T-helper 2 cell treated with Interferon-gamma antibody and Interleukin-4, amounts not matched to agents 5 μg/mL and 100 μg/mL, for 36 hours (primary cell): ENCODE results near the gene MYL7.

ENCODE experiments used
- DNase-seq: peaks from one replicate; pipeline ENCODE4 v3.0.0; 2021; ENCODE audit warnings: low spot score
- H3K27ac Mint-ChIP-seq: one replicate; pipeline ENCODE4 v1.8.0; 2021; ENCODE audit warnings: mild to moderate bottlenecking, mixed read lengths
- H3K27me3 Mint-ChIP-seq: one replicate; pipeline ENCODE4 v1.8.0; 2021; ENCODE audit warnings: low read depth, mixed read lengths
- H3K36me3 Mint-ChIP-seq: one replicate; pipeline ENCODE4 v1.8.0; 2021; ENCODE audit warnings: low read depth, mixed read lengths
- H3K4me1 Mint-ChIP-seq: one replicate; pipeline ENCODE4 v1.8.0; 2021; ENCODE audit warnings: low read depth, mixed read lengths
- H3K4me3 Mint-ChIP-seq: one replicate; pipeline ENCODE4 v1.8.0; 2022; ENCODE audit warnings: mild to moderate bottlenecking, moderate library complexity, mixed read lengths
- H3K9me3 Mint-ChIP-seq: one replicate; pipeline ENCODE4 v1.8.0; 2021; ENCODE audit warnings: mixed read lengths

The MYL7 gene

DNA sequence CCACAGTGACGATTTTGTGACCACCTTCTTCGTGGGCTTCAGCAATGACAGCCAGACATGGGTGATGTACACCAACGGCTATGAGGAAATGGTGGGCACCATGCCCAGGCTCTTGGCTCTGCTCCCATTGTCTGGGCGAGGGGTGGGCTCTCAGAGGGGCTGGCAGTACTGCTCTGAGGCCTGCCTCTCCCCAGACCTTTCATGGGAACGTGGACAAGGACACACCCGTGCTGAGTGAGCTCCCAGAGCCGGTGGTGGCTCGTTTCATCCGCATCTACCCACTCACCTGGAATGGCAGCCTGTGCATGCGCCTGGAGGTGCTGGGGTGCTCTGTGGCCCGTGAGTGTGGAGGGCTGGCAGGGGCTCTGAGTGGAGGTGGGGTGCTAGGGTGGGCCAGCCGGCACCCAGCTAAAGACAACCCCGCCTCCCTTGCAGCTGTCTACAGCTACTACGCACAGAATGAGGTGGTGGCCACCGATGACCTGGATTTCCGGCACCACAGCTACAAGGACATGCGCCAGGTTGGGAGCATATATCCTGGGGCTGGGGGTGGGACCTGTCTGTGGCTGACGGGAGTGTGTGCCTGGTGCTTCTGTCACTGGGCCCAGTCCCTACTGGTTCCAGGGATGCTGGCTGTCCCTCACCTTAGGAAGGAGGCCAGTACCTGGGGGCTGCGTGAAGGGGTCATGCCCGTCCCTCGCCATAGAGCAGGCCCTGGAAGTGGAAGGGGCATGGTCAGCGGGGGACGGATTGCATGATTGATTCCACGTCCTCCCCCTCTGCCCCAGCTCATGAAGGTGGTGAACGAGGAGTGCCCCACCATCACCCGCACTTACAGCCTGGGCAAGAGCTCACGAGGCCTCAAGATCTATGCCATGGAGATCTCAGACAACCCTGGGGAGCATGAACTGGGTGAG is 30.2 kb downstream of the MYL7 start:
- Mint-ChIP-seq H3K9me3 (no peaks in the 10 kb centered on the region), H3K36me3 (peaks cover 11% of the 10 kb centered on the region), H3K27me3 (no peaks in the 10 kb centered on the region), H3K27ac (no peak overlapping the region), H3K4me3 (no peak overlapping the region), H3K4me1 (peaks cover 2% of the 10 kb centered on the region)
- no peak for DNase-seq

DNA sequence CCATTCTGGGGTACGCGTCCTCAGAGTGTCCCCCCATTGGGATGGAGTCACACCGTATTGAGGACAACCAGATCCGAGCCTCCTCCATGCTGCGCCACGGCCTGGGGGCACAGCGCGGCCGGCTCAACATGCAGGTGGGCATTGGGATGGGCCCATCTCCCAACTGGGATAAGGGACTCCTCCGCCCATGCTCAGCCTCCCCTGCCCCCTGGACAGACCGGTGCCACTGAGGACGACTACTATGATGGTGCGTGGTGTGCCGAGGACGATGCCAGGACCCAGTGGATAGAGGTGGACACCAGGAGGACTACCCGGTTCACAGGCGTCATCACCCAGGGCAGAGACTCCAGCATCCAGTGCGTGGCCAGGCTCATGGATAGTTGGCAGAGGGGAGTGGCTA is 31.1 kb downstream of the MYL7 start:
- H3K4me3 Mint-ChIP-seq, result no peak overlapping the region
- peaks cover 6% of the 10 kb centered on the region for H3K27me3 Mint-ChIP-seq
- no peaks in the 10 kb centered on the region for H3K9me3 Mint-ChIP-seq
- peaks cover 9% of the 10 kb centered on the region for H3K36me3 Mint-ChIP-seq
- H3K4me1 Mint-ChIP-seq, result peaks cover 11% of the 10 kb centered on the region
- no peak for DNase-seq
- H3K27ac Mint-ChIP-seq, result no peak overlapping the region

DNA sequence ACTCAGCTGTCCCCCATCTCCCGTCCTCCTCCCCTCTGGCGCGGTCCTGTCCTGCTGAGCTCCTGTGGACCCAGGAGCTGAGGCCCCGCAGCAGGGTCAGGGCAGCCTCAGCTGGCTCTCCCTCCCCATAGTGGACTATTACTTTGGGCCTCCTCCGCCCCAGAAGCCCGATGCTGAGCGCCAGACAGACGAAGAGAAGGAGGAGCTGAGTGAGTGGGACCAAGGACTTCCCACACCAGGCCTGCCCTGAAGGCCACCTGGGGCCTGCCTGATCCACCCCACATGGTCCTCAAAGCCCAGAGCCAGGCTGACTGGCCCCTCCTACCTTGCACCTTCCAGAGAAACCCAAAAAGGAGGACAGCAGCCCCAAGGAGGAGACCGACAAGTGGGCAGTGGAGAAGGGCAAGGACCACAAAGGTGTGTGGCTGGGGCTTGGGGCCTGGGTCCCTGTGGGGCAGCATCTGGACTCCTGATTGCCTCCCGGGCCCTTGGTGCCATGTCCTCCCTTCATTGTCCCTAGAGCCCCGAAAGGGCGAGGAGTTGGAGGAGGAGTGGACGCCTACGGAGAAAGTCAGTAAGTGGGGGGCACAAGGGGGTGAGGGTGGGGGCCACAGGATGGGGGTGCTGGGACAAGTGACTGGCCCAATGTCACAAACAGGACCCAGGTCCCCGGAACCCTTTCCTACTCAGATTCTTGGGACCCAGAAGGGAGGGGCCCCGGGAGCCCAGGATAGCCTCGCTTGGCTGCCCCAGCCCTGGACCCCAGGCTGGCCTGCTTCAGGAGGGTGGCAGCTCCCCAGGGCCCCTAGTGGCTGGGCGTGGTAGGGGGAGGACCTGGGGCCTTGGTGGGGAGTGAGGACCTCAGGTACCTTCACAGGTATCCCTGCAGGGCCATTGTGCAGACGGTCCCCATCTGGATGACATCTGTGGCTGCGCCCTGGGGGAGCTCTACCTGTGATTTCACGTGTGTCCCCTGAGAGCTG is 32.1 kb downstream of the MYL7 start:
- Mint-ChIP-seq H3K4me3 (no peak overlapping the region), H3K36me3 (peaks cover 6% of the 10 kb centered on the region), H3K27ac (no peak overlapping the region), H3K9me3 (no peaks in the 10 kb centered on the region), H3K4me1 (peaks cover 13% of the 10 kb centered on the region), H3K27me3 (peaks cover 6% of the 10 kb centered on the region)
- DNase-seq, result no peak

DNA sequence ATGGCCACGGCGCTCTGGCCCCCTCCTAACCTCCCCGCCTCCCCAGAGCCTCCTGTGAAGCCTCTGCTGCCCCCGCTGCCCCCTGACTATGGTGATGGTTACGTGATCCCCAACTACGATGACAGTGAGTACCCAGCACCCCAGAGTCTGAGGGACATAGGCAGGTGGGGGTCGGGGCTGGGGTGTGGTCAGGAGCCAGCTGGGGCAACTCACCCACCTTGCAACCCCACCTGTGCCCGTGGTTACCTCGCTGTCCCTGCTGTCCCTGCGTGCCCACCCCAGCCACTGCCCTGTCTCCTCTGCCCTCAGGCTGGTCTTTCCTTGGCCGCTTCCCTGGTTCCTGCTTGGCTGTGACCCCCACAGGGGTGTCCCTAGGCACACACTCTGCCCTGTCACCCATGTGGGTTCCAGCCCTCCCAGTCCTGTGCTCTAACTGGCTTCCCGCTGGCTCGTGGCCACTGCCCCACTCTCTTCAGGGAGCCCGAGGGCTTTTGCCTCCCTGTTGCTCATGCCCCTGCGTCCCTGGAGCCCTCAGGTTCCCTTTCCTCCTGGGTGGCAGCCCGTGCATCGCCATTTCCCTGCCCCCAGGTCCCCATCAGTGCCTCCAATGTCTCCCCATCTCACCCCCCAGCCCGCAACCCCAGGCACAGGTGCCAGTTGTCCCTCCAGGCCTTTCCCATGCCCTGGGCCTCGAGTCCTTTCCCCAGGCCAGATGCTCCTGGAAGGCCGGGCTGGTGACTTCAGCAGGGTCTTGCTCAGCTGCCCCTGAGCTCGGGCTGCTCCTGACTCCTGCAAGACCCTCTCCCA is 33.0 kb downstream of the MYL7 start:
- H3K27ac Mint-ChIP-seq, result no peak overlapping the region
- no peak for DNase-seq
- peaks cover 9% of the 10 kb centered on the region for H3K27me3 Mint-ChIP-seq
- no peaks in the 10 kb centered on the region for H3K9me3 Mint-ChIP-seq
- H3K4me3 Mint-ChIP-seq, result no peak overlapping the region
- H3K4me1 Mint-ChIP-seq, result peaks cover 13% of the 10 kb centered on the region
- H3K36me3 Mint-ChIP-seq, result peaks cover 1% of the 10 kb centered on the region

DNA sequence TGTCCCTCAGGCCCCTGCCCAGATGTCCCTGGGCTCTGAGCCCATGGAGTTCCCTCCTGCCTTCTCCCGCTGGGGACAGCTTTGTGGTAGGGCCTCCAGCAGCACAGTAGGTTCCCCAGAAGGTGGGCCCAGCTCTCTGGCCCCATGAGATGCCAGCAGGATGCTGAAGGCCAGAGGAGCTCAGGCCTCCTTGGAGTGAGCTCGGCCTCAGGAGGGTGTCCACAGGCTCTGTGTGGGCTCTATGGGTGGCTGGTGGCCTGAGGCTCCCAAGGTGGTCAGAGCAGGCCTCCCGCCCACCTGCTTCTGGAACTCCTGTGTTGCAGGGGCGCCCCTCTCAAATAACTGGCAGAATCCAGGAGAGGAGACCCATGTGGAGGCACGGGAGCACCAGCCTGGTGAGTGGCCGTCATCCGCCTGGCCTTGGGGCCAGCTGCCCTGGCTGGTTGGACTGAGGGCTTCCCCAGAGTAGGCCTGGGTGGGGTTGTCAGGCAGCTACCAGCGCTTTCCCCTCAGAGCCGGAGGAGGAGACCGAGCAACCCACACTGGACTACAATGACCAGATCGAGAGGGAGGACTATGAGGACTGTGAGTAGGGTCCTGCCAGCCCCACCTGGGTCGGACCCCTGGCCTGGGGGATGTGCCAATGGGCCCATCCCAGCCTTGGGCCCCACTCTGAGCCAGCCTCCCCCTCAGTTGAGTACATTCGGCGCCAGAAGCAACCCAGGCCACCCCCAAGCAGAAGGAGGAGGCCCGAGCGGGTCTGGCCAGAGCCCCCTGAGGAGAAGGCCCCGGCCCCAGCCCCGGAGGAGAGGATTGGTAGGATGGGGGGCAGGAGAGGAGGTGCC is 33.8 kb downstream of the MYL7 start:
- no peaks in the 10 kb centered on the region for H3K9me3 Mint-ChIP-seq
- no peak overlapping the region for H3K4me3 Mint-ChIP-seq
- H3K4me1 Mint-ChIP-seq, result peaks cover 13% of the 10 kb centered on the region
- no peak for DNase-seq
- H3K27ac Mint-ChIP-seq, result no peak overlapping the region
- no peaks in the 10 kb centered on the region for H3K36me3 Mint-ChIP-seq
- peaks cover 9% of the 10 kb centered on the region for H3K27me3 Mint-ChIP-seq

DNA sequence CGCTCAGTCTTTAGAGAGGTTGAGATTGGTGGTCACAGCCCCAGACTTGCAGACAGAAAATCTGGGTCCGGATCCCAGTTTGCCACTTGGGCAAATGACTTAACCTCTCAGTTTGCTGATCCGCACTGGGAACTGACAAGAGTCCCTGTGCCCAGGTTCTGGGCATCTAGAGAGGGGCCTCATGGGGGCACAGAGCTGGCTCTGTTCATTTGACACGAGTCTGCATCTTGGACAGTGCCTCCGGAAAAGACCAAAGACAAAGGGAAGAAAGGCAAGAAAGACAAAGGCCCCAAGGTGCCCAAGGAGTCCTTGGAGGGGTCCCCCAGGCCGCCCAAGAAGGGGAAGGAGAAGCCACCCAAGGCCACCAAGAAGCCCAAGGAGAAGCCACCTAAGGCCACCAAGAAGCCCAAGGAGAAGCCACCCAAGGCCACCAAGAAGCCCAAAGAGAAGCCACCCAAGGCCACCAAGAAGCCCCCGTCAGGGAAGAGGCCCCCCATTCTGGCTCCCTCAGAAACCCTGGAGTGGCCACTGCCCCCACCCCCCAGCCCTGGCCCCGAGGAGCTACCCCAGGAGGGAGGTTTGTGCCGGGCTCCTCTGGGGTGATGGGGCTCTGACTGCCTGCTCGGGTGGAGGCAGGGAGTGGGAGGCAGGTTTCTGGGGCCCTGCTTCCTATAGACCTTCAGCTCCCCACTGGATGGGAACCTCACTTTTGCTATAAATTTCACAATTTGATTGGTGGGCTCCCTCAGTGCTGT is 34.6 kb downstream of the MYL7 start:
- H3K27ac Mint-ChIP-seq, result no peak overlapping the region

DNA sequence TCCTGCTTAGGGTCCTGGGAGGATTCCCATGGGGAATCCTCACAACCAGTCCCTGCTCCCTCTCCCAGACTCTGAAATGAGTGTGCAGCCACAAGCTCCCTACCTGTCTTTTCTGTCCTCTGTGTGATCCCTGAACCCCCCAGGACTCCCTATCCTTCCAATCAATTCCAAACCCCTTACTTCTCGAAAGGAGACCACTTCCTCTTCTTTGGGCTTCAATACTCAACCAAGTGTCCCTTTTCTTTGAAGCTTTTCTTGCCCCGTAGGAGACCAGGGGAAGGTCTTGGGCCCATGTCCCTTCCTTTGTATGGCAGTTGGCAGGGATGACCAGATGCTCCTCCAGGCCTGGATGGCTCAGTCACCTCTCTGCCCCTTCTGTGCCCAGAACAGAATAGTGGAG is 35.3 kb downstream of the MYL7 start:
- peaks cover 9% of the 10 kb centered on the region for H3K27me3 Mint-ChIP-seq
- DNase-seq, result no peak
- H3K9me3 Mint-ChIP-seq, result no peaks in the 10 kb centered on the region
- peaks cover 13% of the 10 kb centered on the region for H3K4me1 Mint-ChIP-seq
- H3K36me3 Mint-ChIP-seq, result no peaks in the 10 kb centered on the region
- peak overlapping the region; percentile 75 for H3K4me3 Mint-ChIP-seq
- peak overlapping the region; percentile 10 for H3K27ac Mint-ChIP-seq

More for the DNA sequence above, 34.6 kb downstream of the MYL7 start:
- no peak for DNase-seq
- Mint-ChIP-seq H3K27me3 (peaks cover 9% of the 10 kb centered on the region), H3K4me1 (peaks cover 13% of the 10 kb centered on the region), H3K36me3 (no peaks in the 10 kb centered on the region), H3K9me3 (no peaks in the 10 kb centered on the region), H3K4me3 (no peak overlapping the region)

DNA sequence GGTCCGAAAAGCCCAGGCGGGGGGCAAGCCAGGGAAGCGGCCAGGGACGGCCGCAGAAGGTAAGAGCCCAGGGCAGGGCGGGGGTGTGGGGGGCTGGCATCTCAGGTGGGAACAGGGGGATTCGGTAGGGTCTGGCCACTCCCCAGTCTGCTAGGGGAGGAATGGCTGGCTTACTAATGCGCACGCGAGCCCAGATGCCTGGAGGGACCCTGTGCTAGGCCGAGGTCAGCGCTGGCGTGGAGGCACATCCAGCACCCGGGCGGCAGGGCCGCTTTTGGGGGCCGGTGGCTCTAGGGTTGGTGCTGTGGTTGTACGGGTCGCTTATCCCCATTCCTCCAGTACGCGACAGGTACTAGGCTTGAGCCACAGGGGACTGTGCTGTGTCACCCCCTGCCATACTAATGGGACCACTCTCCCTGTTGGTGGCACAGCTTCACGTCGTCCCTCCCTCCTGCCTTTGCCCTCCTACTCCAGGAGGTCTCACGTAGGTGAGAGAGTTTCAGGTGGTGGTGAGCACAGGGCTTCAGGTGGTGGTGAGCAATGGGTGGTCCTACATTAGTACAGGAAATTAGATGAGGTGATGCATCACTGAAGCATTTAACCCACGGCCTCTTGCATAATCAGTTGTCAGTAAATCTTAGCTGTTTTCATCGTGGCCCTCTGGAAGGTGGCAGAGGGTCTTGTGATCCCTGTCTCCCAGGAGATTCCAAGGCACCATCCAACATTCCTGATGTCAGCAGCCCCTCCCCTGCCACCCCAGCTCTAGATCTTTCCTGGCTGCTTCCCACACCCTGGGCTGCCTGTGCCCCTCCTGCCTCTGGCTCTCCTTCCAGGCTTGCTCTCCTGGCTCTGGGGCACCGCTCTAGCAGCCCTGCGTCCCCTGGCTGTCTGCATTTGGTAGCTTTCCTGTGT is 36.0 kb downstream of the MYL7 start:
- Mint-ChIP-seq H3K36me3 (no peaks in the 10 kb centered on the region), H3K4me3 (peak overlapping the region; percentile 81), H3K9me3 (no peaks in the 10 kb centered on the region), H3K27me3 (peaks cover 9% of the 10 kb centered on the region), H3K27ac (peak overlapping the region; percentile 63), H3K4me1 (peaks cover 13% of the 10 kb centered on the region)
- no peak for DNase-seq

DNA sequence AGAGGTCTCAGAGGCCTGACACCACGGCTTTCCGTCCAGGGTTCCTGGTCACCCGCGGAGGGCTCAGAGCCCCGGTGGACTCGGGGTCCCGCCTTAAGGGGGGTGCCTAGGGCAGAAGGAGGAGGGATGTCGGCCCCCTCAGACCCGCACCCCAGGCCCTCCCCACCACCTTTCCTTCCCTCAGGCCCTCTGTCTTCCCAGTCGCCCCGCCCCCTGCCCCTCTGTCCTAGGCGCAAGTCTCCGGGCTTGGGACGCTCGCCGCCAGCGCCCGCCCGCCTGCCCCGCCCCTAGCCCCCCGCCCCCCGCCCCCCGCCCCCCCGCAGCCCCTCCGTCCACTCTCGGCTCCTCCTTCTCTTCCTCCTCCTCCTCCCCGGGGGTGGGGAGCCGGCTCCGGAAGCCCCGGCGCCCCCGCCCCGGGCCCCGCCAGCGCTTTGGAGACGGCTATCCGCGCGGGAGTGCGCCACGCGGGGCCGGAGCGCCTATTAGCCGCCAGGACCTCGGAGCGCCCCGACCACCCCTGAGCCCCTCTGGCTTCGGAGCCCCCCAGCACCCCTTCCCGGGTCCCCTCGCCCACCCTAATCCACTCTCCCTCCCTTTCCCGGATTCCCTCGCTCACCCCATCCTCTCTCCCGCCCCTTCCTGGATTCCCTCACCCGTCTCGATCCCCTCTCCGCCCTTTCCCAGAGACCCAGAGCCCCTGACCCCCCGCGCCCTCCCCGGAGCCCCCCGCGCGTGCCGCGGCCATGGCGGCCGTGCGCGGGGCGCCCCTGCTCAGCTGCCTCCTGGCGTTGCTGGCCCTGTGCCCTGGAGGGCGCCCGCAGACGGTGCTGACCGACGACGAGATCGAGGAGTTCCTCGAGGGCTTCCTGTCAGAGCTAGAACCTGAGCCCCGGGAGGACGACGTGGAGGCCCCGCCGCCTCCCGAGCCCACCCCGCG is 36.9 kb downstream of the MYL7 start, which contains the start of gene AEBP1:
TSS of gene AEBP1 (plus strand) at position 423 of the 937 bp plus-strand sequence. CDS start at position 744, 321 bp downstream.
- DNase-seq, result peak; percentile 30
- no peaks in the 10 kb centered on the region for H3K9me3 Mint-ChIP-seq
- no peaks in the 10 kb centered on the region for H3K36me3 Mint-ChIP-seq
- peaks cover 9% of the 10 kb centered on the region for H3K27me3 Mint-ChIP-seq
- H3K4me1 Mint-ChIP-seq, result peaks cover 13% of the 10 kb centered on the region
- peak within 1 kb of the TSS; percentile 63 for H3K27ac Mint-ChIP-seq
- peak within 1 kb of the TSS; percentile 81 for H3K4me3 Mint-ChIP-seq

DNA sequence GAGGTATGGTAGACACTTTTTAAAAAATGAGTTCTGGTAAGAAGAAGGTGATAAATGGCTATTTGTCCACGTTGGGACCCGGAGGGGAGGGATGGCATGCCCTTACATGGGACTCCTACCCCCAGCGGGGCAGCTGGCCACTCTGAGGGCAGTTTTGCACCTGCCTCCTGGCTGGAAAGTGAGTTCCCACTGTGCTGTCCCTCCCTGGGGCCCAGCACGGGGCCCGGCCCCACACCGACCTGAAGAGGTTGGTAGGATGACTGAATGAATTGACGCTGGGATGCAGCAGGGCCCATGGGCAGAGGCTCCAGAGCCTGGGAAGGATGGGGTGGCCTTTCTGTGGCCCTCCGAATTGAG is 37.6 kb downstream of the MYL7 start:
- H3K27ac Mint-ChIP-seq, result no peak overlapping the region
- peaks cover 9% of the 10 kb centered on the region for H3K27me3 Mint-ChIP-seq
- H3K4me1 Mint-ChIP-seq, result peaks cover 15% of the 10 kb centered on the region
- H3K36me3 Mint-ChIP-seq, result no peaks in the 10 kb centered on the region
- H3K9me3 Mint-ChIP-seq, result no peaks in the 10 kb centered on the region
- peak overlapping the region; percentile 69 for H3K4me3 Mint-ChIP-seq
- no peak for DNase-seq
